SH-SY5Y (cell line): ENCODE results near the gene CD47.

ENCODE experiments used
- GATA2 ChIP-seq: IDR thresholded peaks from 2 replicates; pipeline ENCODE4 v1.6.1; 2011; ENCODE audit warnings: mild to moderate bottlenecking, low read depth, low read length
- GATA3 ChIP-seq: IDR thresholded peaks from 2 replicates; pipeline ENCODE4 v1.6.1; 2011; ENCODE audit warnings: low read depth, mild to moderate bottlenecking, low read length, moderate library complexity

DNA sequence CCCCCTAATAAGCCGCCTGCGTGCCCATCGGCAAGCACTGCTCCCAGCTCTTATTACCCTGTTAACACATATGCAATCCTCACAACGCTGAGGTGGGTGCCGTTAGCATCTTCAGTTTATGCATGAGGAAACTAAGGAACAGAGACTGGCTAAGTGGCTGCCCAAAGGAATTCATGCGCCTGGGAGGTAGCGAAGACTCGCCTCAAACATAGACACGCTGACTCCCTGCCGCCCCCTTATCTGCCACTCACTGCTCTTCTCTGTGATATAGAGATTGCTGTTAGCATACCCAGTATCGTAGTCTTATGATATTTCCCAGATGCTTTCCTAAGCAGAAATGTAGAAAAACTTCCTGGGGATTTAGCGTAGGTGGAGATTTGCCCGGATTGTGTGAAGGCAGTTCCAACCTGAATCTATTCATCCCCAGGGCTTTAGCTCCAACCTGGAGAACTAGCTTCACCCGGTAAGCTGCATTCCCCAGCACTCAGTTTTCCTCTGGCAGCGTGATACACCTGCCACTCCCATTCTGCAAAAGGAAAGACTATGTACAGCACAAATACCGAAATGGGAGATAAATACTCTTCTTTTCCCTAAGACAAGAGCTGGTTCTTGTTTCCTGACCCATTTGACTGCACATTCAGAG lies 23.7 kb upstream of the CD47 start:
- no peak for TF ChIP-seq GATA2
- no peak for TF ChIP-seq GATA3
